ENCODE results near the gene PRR23E.

- TF ChIP-seq, protein P1, sequence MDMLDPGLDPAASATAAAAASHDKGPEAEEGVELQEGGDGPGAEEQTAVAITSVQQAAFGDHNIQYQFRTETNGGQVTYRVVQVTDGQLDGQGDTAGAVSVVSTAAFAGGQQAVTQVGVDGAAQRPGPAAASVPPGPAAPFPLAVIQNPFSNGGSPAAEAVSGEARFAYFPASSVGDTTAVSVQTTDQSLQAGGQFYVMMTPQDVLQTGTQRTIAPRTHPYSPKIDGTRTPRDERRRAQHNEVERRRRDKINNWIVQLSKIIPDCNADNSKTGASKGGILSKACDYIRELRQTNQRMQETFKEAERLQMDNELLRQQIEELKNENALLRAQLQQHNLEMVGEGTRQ (IDR thresholded peaks at IDR 0.05; ENCODE audit: borderline replicate concordance, low read depth, low read length) = no peak
- TF ChIP-seq CTCF (IDR thresholded peaks at IDR 0.05) = no peak
- no peak for TF ChIP-seq RXRA (IDR thresholded peaks at IDR 0.05; ENCODE audit: borderline replicate concordance, low read depth)
- TF ChIP-seq POLR2AphosphoS5 (IDR thresholded peaks at IDR 0.05; ENCODE audit: low read depth, low read length) = no peak
- TF ChIP-seq GATA2 (CRISPR knock-in tag; IDR thresholded peaks at IDR 0.05) = no peak
- TF ChIP-seq EP300 (IDR thresholded peaks at IDR 0.05; ENCODE audit: borderline replicate concordance in 1 of 2, low read depth in 1 of 2, low read length in 1 of 2) = no peak
- TF ChIP-seq RAD21 (IDR thresholded peaks at IDR 0.05; ENCODE audit: low read length) = no peak
- TF ChIP-seq TAF1 (IDR thresholded peaks at IDR 0.05; ENCODE audit: borderline replicate concordance, low read depth, low read length) = no peak
- TF ChIP-seq, protein P2, sequence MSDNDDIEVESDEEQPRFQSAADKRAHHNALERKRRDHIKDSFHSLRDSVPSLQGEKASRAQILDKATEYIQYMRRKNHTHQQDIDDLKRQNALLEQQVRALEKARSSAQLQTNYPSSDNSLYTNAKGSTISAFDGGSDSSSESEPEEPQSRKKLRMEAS (IDR thresholded peaks at IDR 0.05; ENCODE audit: low read depth) = no peak
- no peak for TF ChIP-seq FOXM1 (IDR thresholded peaks at IDR 0.05; ENCODE audit: low read depth)
- TF ChIP-seq IRF3 (IDR thresholded peaks at IDR 0.05; ENCODE audit: low read depth, low read length) = no peak
- no peak for TF ChIP-seq NRF1 (IDR thresholded peaks at IDR 0.05; ENCODE audit: low read depth, low read length)
These were observed 54.4 kb downstream of the PRR23E start for GRCh38 chr3:127247292-127247691.

Data from SK-N-SH (cell line).